PC-3 (cell line): Measurements from ENCODE around the gene NLGN1. TPM values are rescaled to one million over a fixed set of nuclear protein-coding genes. Genes with fewer than 3 reads are reported as not detected.

Experiments used
- ATAC-seq: fragments of 200-7000 bp; cut with Tn5 transposase; 2 replicates; pipeline ENCODE4 v1.9.1; 2020; ENCODE audit warnings: mild to moderate bottlenecking, moderate library complexity
- BruUV-seq: library from RNA; stranded (reverse); fragments of 400-500 nt; replicated peaks from 2 replicates; lab custom pipeline; 2021; lab: Mats Ljungman, UMichigan
- CTCF ChIA-PET: fragments of 300-600 bp; sonication (Branson Sonifier 250); formaldehyde crosslinking; loops from one replicate; lab custom pipeline; 2022; ENCODE audit warnings: antibody characterized with exemption; lab: Charles Lee
- POLR2A ChIA-PET: fragments of 300-600 bp; sonication (Branson Sonifier 250); formaldehyde crosslinking; loops from one replicate; lab custom pipeline; 2022; ENCODE audit warnings: antibody characterized with exemption; ENCODE audit not compliant: unreplicated experiment; lab: Charles Lee
- DNase-seq: peaks from one replicate; pipeline ENCODE4 v3.0.0-alpha.2; 2015
- H2AFZ ChIP-seq: fragments of 300-600 bp; sonication (generic); 2 replicates; pipeline ENCODE4 v1.6.0; 2016; ENCODE audit warnings: antibody characterized with exemption, low read length
- H3F3A ChIP-seq: fragments of 300-600 bp; sonication (generic); one replicate; pipeline ENCODE4 v1.6.0; 2017; ENCODE audit warnings: antibody characterized with exemption, low read length, control low read depth, mild to moderate bottlenecking; ENCODE audit not compliant: unreplicated experiment
- H3K27ac ChIP-seq: fragments of 300-600 bp; sonication (generic); 2 replicates; pipeline ENCODE4 v1.5.1; 2016; ENCODE audit warnings: mild to moderate bottlenecking, low read length
- H3K27me3 ChIP-seq: fragments of 300-600 bp; sonication (generic); 2 replicates; pipeline ENCODE4 v1.6.1; 2016; ENCODE audit warnings: low read length, mixed read lengths
- H3K36me3 ChIP-seq: fragments of 300-600 bp; sonication (generic); 2 replicates; pipeline ENCODE4 v1.6.1; 2016; ENCODE audit warnings: low read depth, mixed run types, low read length, mixed read lengths
- H3K4me1 ChIP-seq: fragments of 300-600 bp; sonication (generic); 2 replicates; pipeline ENCODE4 v1.5.1; 2016; ENCODE audit warnings: low read length; ENCODE audit not compliant: insufficient read depth
- H3K4me2 ChIP-seq: fragments of 300-600 bp; sonication (generic); 2 replicates; pipeline ENCODE4 v1.6.0; 2016; ENCODE audit warnings: low read length
- H3K4me3 ChIP-seq: fragments of 300-600 bp; sonication (generic); 2 replicates; pipeline ENCODE4 v1.5.1; 2016; ENCODE audit warnings: mild to moderate bottlenecking, low read length, mixed read lengths
- H3K79me2 ChIP-seq: fragments of 300-600 bp; sonication (generic); 2 replicates; pipeline ENCODE4 v1.6.1; 2017; ENCODE audit warnings: low read length, mixed read lengths
- H3K9ac ChIP-seq: fragments of 300-600 bp; sonication (generic); 2 replicates; pipeline ENCODE4 v1.6.0; 2016; ENCODE audit warnings: mild to moderate bottlenecking, low read length
- H3K9me2 ChIP-seq: fragments of 300-600 bp; sonication (generic); replicated peaks from 2 replicates; pipeline ENCODE4 v1.6.1; 2016; ENCODE audit warnings: mixed run types, low read length, mixed read lengths
- H3K9me3 ChIP-seq: fragments of 300-600 bp; sonication (generic); 2 replicates; pipeline ENCODE4 v1.6.1; 2016; ENCODE audit warnings: low read length, mixed read lengths
- H4K20me1 ChIP-seq: fragments of 300-600 bp; sonication (generic); 2 replicates; pipeline ENCODE4 v1.6.1; 2016; ENCODE audit warnings: low read length, mixed read lengths
- CTCF ChIP-seq: fragments of 300-600 bp; sonication (generic); conservative IDR thresholded peaks from 2 replicates; pipeline ENCODE4 v1.5.1; 2017; ENCODE audit warnings: antibody characterized with exemption, low read depth, mild to moderate bottlenecking, low read length
- EZH2 ChIP-seq: fragments of 300-600 bp; sonication (generic); IDR thresholded peaks from one replicate; pipeline ENCODE4 v1.6.1; 2017; ENCODE audit warnings: antibody characterized with exemption, mild to moderate bottlenecking, low read length; ENCODE audit not compliant: unreplicated experiment
- EZH2phosphoT487 ChIP-seq: fragments of 300-600 bp; sonication (generic); IDR thresholded peaks from 2 replicates; pipeline ENCODE4 v1.6.1; 2018; ENCODE audit warnings: mild to moderate bottlenecking, antibody characterized with exemption, low read length, borderline replicate concordance
- intact Hi-C: fragments of 100-400 bp; cut with micrococcal nuclease; formaldehyde crosslinking; loops from 2 replicates; pipeline ENCODE4 v1.9.0; 2023
- total RNA-seq: library from RNA; depleted of rRNA; stranded (reverse); fragments of >200 nt; gene quantifications from 2 replicates; pipeline ENCODE4 v1.2.3, GENCODE V29; 2014

The NLGN1 gene
- total RNA-seq, 1 experiment from 2014 or later, result 0.77 TPM

- H3K9ac ChIP-seq, result no peak overlapping the region
- no peaks in the 10 kb centered on the region for H3K27me3 ChIP-seq
- H3K36me3 ChIP-seq, result no peaks in the 10 kb centered on the region
- DNase-seq (no peak), ATAC-seq (no peak)
- intact Hi-C loops, result no loop called here
- no peaks in the 10 kb centered on the region for H3F3A ChIP-seq
- no TSS peak for BruUV-seq
- H2AFZ ChIP-seq, result no peak overlapping the region
- no peaks in the 10 kb centered on the region for H3K79me2 ChIP-seq
- TF ChIP-seq CTCF (no peak), EZH2 (no peak), EZH2phosphoT487 (no peak)
- H3K27ac ChIP-seq, result no peak overlapping the region
- H4K20me1 ChIP-seq, result no peaks in the 10 kb centered on the region
- ChIA-PET CTCF (no interaction called here), POLR2A (no interaction called here)
- H3K9me2 ChIP-seq, result no peaks in the 10 kb centered on the region
- H3K4me1 ChIP-seq, result no peaks in the 10 kb centered on the region
- no peaks in the 10 kb centered on the region for H3K9me3 ChIP-seq
- H3K4me3 ChIP-seq, result no peak overlapping the region
- H3K4me2 ChIP-seq, result no peak overlapping the region
Observed at GRCh38 chr3:174060431-174060830, 662.9 kb downstream of the NLGN1 start.

- Histone ChIP-seq H4K20me1 (no peaks in the 10 kb centered on the region), H3K36me3 (no peaks in the 10 kb centered on the region), H3K4me2 (no peak overlapping the region), H3K4me1 (no peaks in the 10 kb centered on the region), H3F3A (no peaks in the 10 kb centered on the region), H3K9me2 (no peaks in the 10 kb centered on the region), H3K79me2 (no peaks in the 10 kb centered on the region), H3K27me3 (no peaks in the 10 kb centered on the region), H3K27ac (no peak overlapping the region), H3K9ac (no peak overlapping the region), H3K4me3 (no peak overlapping the region), H3K9me3 (no peaks in the 10 kb centered on the region), H2AFZ (no peak overlapping the region)
- intact Hi-C loops, result no loop called here
- ATAC-seq (no peak), DNase-seq (no peak)
- no TSS peak for BruUV-seq
- ChIA-PET CTCF (no interaction called here), POLR2A (no interaction called here)
- no peak for TF ChIP-seq CTCF
- TF ChIP-seq EZH2, result no peak
- TF ChIP-seq EZH2phosphoT487, result no peak
Observed at GRCh38 chr3:174061162-174061561, 663.6 kb downstream of the NLGN1 start.

GRCh38 chr3:174061731-174062130, 664.2 kb downstream of the NLGN1 start:
- no peaks in the 10 kb centered on the region for H3K9me2 ChIP-seq
- no peak overlapping the region for H3K4me3 ChIP-seq
- ChIA-PET POLR2A (no interaction called here), CTCF (no interaction called here)
- H3F3A ChIP-seq, result no peaks in the 10 kb centered on the region
- no peak overlapping the region for H2AFZ ChIP-seq
- H3K36me3 ChIP-seq, result no peaks in the 10 kb centered on the region
- H4K20me1 ChIP-seq, result no peaks in the 10 kb centered on the region
- DNase-seq (no peak), ATAC-seq (no peak)
- intact Hi-C loops, result no loop called here
- no peaks in the 10 kb centered on the region for H3K4me1 ChIP-seq
- TF ChIP-seq CTCF, result no peak
- no peak for TF ChIP-seq EZH2phosphoT487
- no peak overlapping the region for H3K9ac ChIP-seq
- H3K27ac ChIP-seq, result no peak overlapping the region
- H3K27me3 ChIP-seq, result no peaks in the 10 kb centered on the region
- no peaks in the 10 kb centered on the region for H3K79me2 ChIP-seq
- H3K4me2 ChIP-seq, result no peak overlapping the region
- no TSS peak for BruUV-seq
- H3K9me3 ChIP-seq, result no peaks in the 10 kb centered on the region
